Astrocyte of the hippocampus (primary cell): ENCODE measurements around the gene ANXA8.
A peak's percentile ranks its signal among the peaks of the same experiment; 100 is the strongest.

Experiments
- DNase-seq: peaks from one replicate; pipeline ENCODE4 v3.0.0; 2011; ENCODE audit warnings: low read depth, low spot score

The ANXA8 gene

GRCh38 chr10:47447209-47447608 lies 36.7 kb downstream of the ANXA8 start:
- DNase-seq = no peak

GRCh38 chr10:47445720-47446119 lies 38.2 kb downstream of the ANXA8 start:
- DNase-seq = no peak

- DNase-seq = no peak
Observed at GRCh38 chr10:47444047-47444446, 39.9 kb downstream of the ANXA8 start.

- DNase-seq = no peak
Observed at GRCh38 chr10:47443145-47443544, 40.8 kb downstream of the ANXA8 start.

GRCh38 chr10:47442351-47442750 lies 41.6 kb downstream of the ANXA8 start:
- no peak for DNase-seq

GRCh38 chr10:47441938-47442337 lies 42.0 kb downstream of the ANXA8 start:
- DNase-seq = no peak

GRCh38 chr10:47440207-47440606 lies 43.7 kb downstream of the ANXA8 start:
- no peak for DNase-seq

GRCh38 chr10:47438857-47439474 lies 44.9 kb downstream of the ANXA8 start:
- DNase-seq = peak; percentile 83

- no peak for DNase-seq
Observed at GRCh38 chr10:47435081-47435480, 48.8 kb downstream of the ANXA8 start.

GRCh38 chr10:47425813-47426419 lies 58.0 kb downstream of the ANXA8 start:
- no peak for DNase-seq

GRCh38 chr10:47424231-47424630 lies 59.7 kb downstream of the ANXA8 start:
- DNase-seq = no peak

GRCh38 chr10:47423476-47423875 lies 60.4 kb downstream of the ANXA8 start:
- no peak for DNase-seq

GRCh38 chr10:47421057-47421952 lies 62.6 kb downstream of the ANXA8 start:
- peak; percentile 74 for DNase-seq

- no peak for DNase-seq
Observed at GRCh38 chr10:47420305-47421056, 63.4 kb downstream of the ANXA8 start.

GRCh38 chr10:47419421-47419820 lies 64.5 kb downstream of the ANXA8 start:
- no peak for DNase-seq

- DNase-seq = no peak
Observed at GRCh38 chr10:47418966-47419365, 64.9 kb downstream of the ANXA8 start.

GRCh38 chr10:47418321-47418720 lies 65.6 kb downstream of the ANXA8 start:
- DNase-seq = no peak
